A549 (cell line): ENCODE measurements around the gene TSHB. TPM values are rescaled to one million over a fixed set of nuclear protein-coding genes. Genes with fewer than 3 reads are reported as not detected.

Experiments
- ATAC-seq, 2 experiments: fragments of 200-7000 bp in 1 of 2; fragments of >200 bp in 1 of 2; cut with Nextera tagmentation in 1 of 2; cut with Tn5 transposase in 1 of 2; 3 replicates each; pipeline versions ENCODE4 v1.8.0 to v1.9.1; 2018 to 2020; ENCODE audit warnings: mild to moderate bottlenecking in 1 of 2, moderate library complexity in 1 of 2
- CTCF ChIA-PET: fragments of 300-600 bp; sonication (Branson Sonifier 250); formaldehyde crosslinking; extraction: SDS; loops from one replicate; lab custom pipeline; 2021; ENCODE audit warnings: antibody characterized with exemption, inconsistent platforms; lab: Yijun Ruan, JAX
- POLR2A ChIA-PET: fragments of 350-600 bp; formaldehyde crosslinking; extraction: SDS; loops from one replicate; lab custom pipeline; 2021; ENCODE audit warnings: antibody characterized with exemption, inconsistent platforms; lab: Yijun Ruan, JAX
- DNase-seq, 2 experiments: peaks; one replicate each; pipeline versions ENCODE4 v3.0.0 to v3.0.0-alpha.2; 2011 to 2016; ENCODE audit warnings: low read depth in 1 of 2, low spot score in 1 of 2
- FAIRE-seq: peaks from 2 replicates; lab custom pipeline; 2011; peaks lifted over from hg19 to GRCh38; lab: Jason Lieb, UNC
- H3K27ac ChIP-seq, 2 experiments: fragments of >200 bp; sonication (Bioruptor Twin); formaldehyde crosslinking; 3 replicates each; pipeline ENCODE4 v1.5.1; 2016 to 2017
- H3K4me1 ChIP-seq: fragments of >200 bp; sonication (Bioruptor Twin); formaldehyde crosslinking; 3 replicates; pipeline ENCODE4 v1.6.1; 2016
- H3K4me2 ChIP-seq: fragments of >200 bp; sonication (Bioruptor Twin); formaldehyde crosslinking; 3 replicates; pipeline ENCODE4 v1.6.1; 2016
- H3K4me3 ChIP-seq: fragments of >200 bp; sonication (Bioruptor Twin); formaldehyde crosslinking; 3 replicates; pipeline ENCODE4 v1.5.1; 2016
- H3K9me3 ChIP-seq: fragments of >200 bp; sonication (Bioruptor Twin); formaldehyde crosslinking; 3 replicates; pipeline ENCODE4 v1.6.1; 2016
- BHLHE40 ChIP-seq: IDR thresholded peaks from 2 replicates; pipeline ENCODE4 v1.6.1; 2012; ENCODE audit warnings: low read depth, low read length, inconsistent platforms
- CBX2 ChIP-seq: fragments of 200-600 bp; sonication (generic); IDR thresholded peaks from 2 replicates; pipeline ENCODE4 v1.6.1; 2016; ENCODE audit warnings: low read depth, mild to moderate bottlenecking, borderline replicate concordance
- CBX8 ChIP-seq: fragments of 200-600 bp; sonication (generic); IDR thresholded peaks from 2 replicates; pipeline ENCODE4 v1.6.1; 2016
- CHD4 ChIP-seq: fragments of 200-600 bp; sonication (generic); IDR thresholded peaks from 2 replicates; pipeline ENCODE4 v1.6.1; 2016; ENCODE audit warnings: antibody characterized with exemption, mild to moderate bottlenecking, borderline replicate concordance
- EHF ChIP-seq: fragments of 250-450 bp; sonication (Bioruptor Pico); IDR thresholded peaks from 2 replicates; pipeline ENCODE4 v1.5.0; 2020; ENCODE audit warnings: mild to moderate bottlenecking
- EHMT2 ChIP-seq: fragments of 200-600 bp; sonication (generic); IDR thresholded peaks from 2 replicates; pipeline ENCODE4 v1.6.1; 2016; ENCODE audit warnings: antibody characterized with exemption, low read depth, mild to moderate bottlenecking, moderate library complexity
- EP300 ChIP-seq, 2 experiments: fragments of >200 bp; sonication (Bioruptor Twin); formaldehyde crosslinking; IDR thresholded peaks; 2 replicates in 1 of 2; 3 replicates in 1 of 2; pipeline ENCODE4 v1.6.1; 2016 to 2017
- ESRRA ChIP-seq: fragments of 150-350 bp; IDR thresholded peaks from 2 replicates; pipeline ENCODE4 v1.6.1; 2014; ENCODE audit warnings: mild to moderate bottlenecking, low read length, borderline replicate concordance
- FOSL2 ChIP-seq, 2 experiments: fragments of 450-650 bp in 1 of 2; fragments of >200 bp in 1 of 2; sonication (Bioruptor Twin) in 1 of 2; formaldehyde crosslinking; IDR thresholded peaks; 2 replicates each; pipeline versions ENCODE4 v1.5.0 to v1.6.1; 2016 to 2020; ENCODE audit warnings: mild to moderate bottlenecking in 1 of 2, moderate library complexity in 1 of 2
- HOXB13 ChIP-seq: fragments of 250-450 bp; sonication (Bioruptor Pico); IDR thresholded peaks from 2 replicates; pipeline ENCODE4 v1.5.0; 2020; ENCODE audit warnings: low read depth, mild to moderate bottlenecking, moderate library complexity
- HOXB5 ChIP-seq: fragments of 250-450 bp; sonication (Bioruptor Pico); IDR thresholded peaks from 2 replicates; pipeline ENCODE4 v1.5.0; 2020; ENCODE audit warnings: mild to moderate bottlenecking, moderate library complexity
- JUN ChIP-seq, 2 experiments: fragments of >200 bp; sonication (Bioruptor Twin); formaldehyde crosslinking; IDR thresholded peaks; 2 replicates in 1 of 2; 3 replicates in 1 of 2; pipeline ENCODE4 v1.6.1; 2016 to 2017
- JUNB ChIP-seq: fragments of >200 bp; sonication (Bioruptor Twin); formaldehyde crosslinking; IDR thresholded peaks from 2 replicates; pipeline ENCODE4 v1.6.1; 2016
- MAFK ChIP-seq: fragments of 450-650 bp; IDR thresholded peaks from 2 replicates; pipeline ENCODE4 v1.6.1; 2014; ENCODE audit not compliant: partially characterized antibody
- NPAS2 ChIP-seq: fragments of 250-450 bp; sonication (Bioruptor Pico); IDR thresholded peaks from 2 replicates; pipeline ENCODE4 v1.8.0; 2022; ENCODE audit warnings: mild to moderate bottlenecking, moderate library complexity, borderline replicate concordance
- NR3C1 ChIP-seq: fragments of >200 bp; sonication (Bioruptor Twin); formaldehyde crosslinking; IDR thresholded peaks from 3 replicates; pipeline ENCODE4 v1.6.1; 2017
- POLR2A ChIP-seq: IDR thresholded peaks from 2 replicates; pipeline ENCODE4 v1.6.1; 2012; ENCODE audit warnings: mild to moderate bottlenecking, low read length
- POLR2AphosphoS2 ChIP-seq: conservative IDR thresholded peaks from 2 replicates; pipeline ENCODE4 v1.6.1; 2012; ENCODE audit warnings: low read length, improper control_type of control experiment, inconsistent platforms
- RAD21 ChIP-seq, 2 experiments: fragments of >200 bp in 1 of 2; sonication (Bioruptor Twin) in 1 of 2; formaldehyde crosslinking in 1 of 2; IDR thresholded peaks in 1 of 2; conservative IDR thresholded peaks in 1 of 2; 2 replicates in 1 of 2; 3 replicates in 1 of 2; pipeline ENCODE4 v1.6.1; 2012 to 2018; ENCODE audit warnings: inconsistent platforms in 1 of 2
- RCOR1 ChIP-seq: fragments of 150-350 bp; IDR thresholded peaks from 2 replicates; pipeline ENCODE4 v1.6.1; 2014; ENCODE audit warnings: antibody characterized with exemption, low read length, low read depth
- RFX5 ChIP-seq: fragments of 450-650 bp; IDR thresholded peaks from 2 replicates; pipeline ENCODE4 v1.7.1; 2014; ENCODE audit warnings: antibody characterized with exemption, mild to moderate bottlenecking, moderate library complexity
- SMC3 ChIP-seq: fragments of >200 bp; sonication (Bioruptor Twin); formaldehyde crosslinking; IDR thresholded peaks from 3 replicates; pipeline ENCODE4 v1.6.1; 2018; ENCODE audit warnings: inconsistent platforms
- SREBF2 ChIP-seq: fragments of 450-650 bp; IDR thresholded peaks from 2 replicates; pipeline ENCODE4 v1.6.1; 2014; ENCODE audit warnings: mild to moderate bottlenecking, moderate library complexity
- ZC3H11A ChIP-seq: fragments of 450-650 bp; IDR thresholded peaks from 2 replicates; pipeline ENCODE4 v1.6.1; 2014; ENCODE audit warnings: antibody characterized with exemption, mild to moderate bottlenecking
- WGBS: methylation state at CpG from one replicate; pipeline ENCODE4 v1.1.6; 2017; ENCODE audit errors: missing lambda C conversion rate; 5-methylcytosine and 5-hydroxymethylcytosine counted together
- polyA plus RNA-seq, 4 experiments: library from polyadenylated mRNA; depleted of rRNA in 3 of 4; stranded (reverse); fragments of >200 nt; fragmentation: RNase III in 1 of 4; extraction: RNeasy Plus Mini Kit Qiagen cat#74134 plus additional on column Dnase treatment in 1 of 4; gene quantifications; 2 replicates in 3 of 4; 3 replicates in 1 of 4; pipeline ENCODE4 v1.2.3, GENCODE V29; 2011 to 2017
- TF ChIP-seq, protein P1 (sequence below): IDR thresholded peaks from 2 replicates; pipeline ENCODE4 v1.6.1; 2012
- TF ChIP-seq, protein P2 (sequence below): fragments of >200 bp; sonication (Bioruptor Twin); formaldehyde crosslinking; IDR thresholded peaks from 2 replicates; pipeline ENCODE4 v1.6.1; 2016
- TF ChIP-seq, protein P3 (sequence below): fragments of 450-650 bp; IDR thresholded peaks from 2 replicates; pipeline ENCODE4 v1.6.1; 2014; ENCODE audit warnings: antibody characterized with exemption
- TF ChIP-seq, protein P4 (sequence below): IDR thresholded peaks from 2 replicates; pipeline ENCODE4 v1.6.1; 2012
- TF ChIP-seq, protein P5 (sequence below): fragments of >200 bp; sonication (Bioruptor Twin); formaldehyde crosslinking; IDR thresholded peaks from 3 replicates; pipeline ENCODE4 v1.5.1; 2016

TSHB gene
- polyA plus RNA-seq, 2 of the 4 experiments (the other 2 are of a cell fraction), result not detected

DNA sequence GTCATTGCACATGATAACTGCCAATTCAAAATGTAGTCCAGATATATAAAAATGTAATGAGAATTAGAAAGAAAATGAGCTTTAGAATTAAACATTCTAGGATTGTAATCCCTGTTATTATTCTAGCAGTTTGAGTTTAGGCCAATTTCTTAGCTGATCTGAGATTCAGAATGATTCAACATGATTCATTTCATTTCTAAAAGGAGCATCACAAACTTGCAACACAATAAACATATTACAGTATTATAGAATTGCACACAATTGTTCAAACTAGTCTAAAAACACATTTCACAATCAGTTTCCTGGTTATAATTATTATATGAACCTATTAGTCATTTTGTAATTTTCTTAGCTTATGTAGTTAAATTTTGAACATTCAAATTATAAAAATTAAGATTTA is 43.3 kb upstream of the TSHB start:
- H3K4me1 ChIP-seq, result no peaks in the 10 kb centered on the region
- ATAC-seq (no peak), FAIRE-seq (no peak), DNase-seq (no peak)
- ChIA-PET POLR2A (no interaction called here), CTCF (no interaction called here)
- no peak overlapping the region for H3K27ac ChIP-seq
- H3K9me3 ChIP-seq, result peaks cover 16% of the 10 kb centered on the region; the same call in 1 of the 3 replicates
- H3K4me2 ChIP-seq, result no peak overlapping the region
- TF ChIP-seq EP300 (IDR thresholded peaks at IDR 0.05), result no peak
- no peak for TF ChIP-seq FOSL2 (IDR thresholded peaks at IDR 0.05)
- TF ChIP-seq FOSL2 (CRISPR knock-in tag; IDR thresholded peaks at IDR 0.05), result no peak
- TF ChIP-seq, protein P1, sequence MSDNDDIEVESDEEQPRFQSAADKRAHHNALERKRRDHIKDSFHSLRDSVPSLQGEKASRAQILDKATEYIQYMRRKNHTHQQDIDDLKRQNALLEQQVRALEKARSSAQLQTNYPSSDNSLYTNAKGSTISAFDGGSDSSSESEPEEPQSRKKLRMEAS, result no peak
- no peak for TF ChIP-seq EHF (CRISPR knock-in tag)
- no peak for TF ChIP-seq NPAS2 (CRISPR knock-in tag)
- TF ChIP-seq POLR2AphosphoS2, result no peak
- TF ChIP-seq EHMT2, result no peak
- no peak for TF ChIP-seq MAFK
- no peak for TF ChIP-seq BHLHE40
- TF ChIP-seq POLR2A, result no peak
- no peak for TF ChIP-seq RCOR1
- TF ChIP-seq ESRRA, result no peak
- TF ChIP-seq RFX5, result no peak
- no peak for TF ChIP-seq JUN (IDR thresholded peaks at IDR 0.05)
- TF ChIP-seq CBX8, result no peak
- no peak for TF ChIP-seq CBX2
- TF ChIP-seq SMC3, result no peak
- H3K4me3 ChIP-seq, result no peak overlapping the region

DNA sequence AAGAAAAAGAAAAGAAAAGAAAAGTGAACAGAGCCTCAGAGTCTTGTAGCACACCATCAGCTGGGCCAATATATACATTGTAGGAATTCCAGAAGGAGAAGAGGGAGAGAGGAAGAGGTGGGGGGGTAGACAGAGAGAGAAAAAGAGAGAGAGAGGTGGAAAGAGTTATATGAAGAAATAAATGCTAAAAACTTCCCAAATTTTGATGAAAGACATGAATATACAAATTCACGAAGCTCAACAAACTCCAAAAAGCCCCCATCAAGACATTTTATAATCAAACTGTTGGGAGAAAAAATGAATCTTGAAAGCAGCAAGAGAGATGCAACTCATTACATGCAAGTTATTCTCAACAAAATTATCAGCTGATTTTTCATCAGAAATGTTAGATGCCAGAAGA is 41.5 kb upstream of the TSHB start:
- ATAC-seq, result no peak
- ChIA-PET CTCF (interaction anchor here (1.1 kb wide), 1 partner anchor 11 kb away, joined by 3 read pairs; no protein-coding TSS in a partner anchor), POLR2A (no interaction called here)
- H3K9me3 ChIP-seq, result peaks cover 16% of the 10 kb centered on the region; the same call in 1 of the 3 replicates
- H3K4me1 ChIP-seq, result no peaks in the 10 kb centered on the region
- 3% methylated on average over 1 of the region's 1 CpG for WGBS
- DNase-seq, result no peak
- H3K4me2 ChIP-seq, result no peak overlapping the region
- H3K27ac ChIP-seq, result no peak overlapping the region
- TF ChIP-seq FOSL2 (IDR thresholded peaks at IDR 0.05) (no peak), FOSL2 (CRISPR knock-in tag; IDR thresholded peaks at IDR 0.05) (no peak), CBX2 (no peak), HOXB13 (CRISPR knock-in tag) (no peak), NR3C1 (no peak), JUNB (no peak), RAD21 (conservative IDR thresholded peaks at IDR 0.05 in 1 of 2, IDR thresholded peaks at IDR 0.05 in 1 of 2) (no peak), CHD4 (no peak), HOXB5 (CRISPR knock-in tag) (no peak), SREBF2 (no peak), EHF (CRISPR knock-in tag) (no peak), SMC3 (no peak), ZC3H11A (no peak), CBX8 (no peak)
- TF ChIP-seq, protein P2, sequence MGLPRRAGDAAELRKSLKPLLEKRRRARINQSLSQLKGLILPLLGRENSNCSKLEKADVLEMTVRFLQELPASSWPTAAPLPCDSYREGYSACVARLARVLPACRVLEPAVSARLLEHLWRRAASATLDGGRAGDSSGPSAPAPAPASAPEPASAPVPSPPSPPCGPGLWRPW, result no peak
- TF ChIP-seq, protein P3, sequence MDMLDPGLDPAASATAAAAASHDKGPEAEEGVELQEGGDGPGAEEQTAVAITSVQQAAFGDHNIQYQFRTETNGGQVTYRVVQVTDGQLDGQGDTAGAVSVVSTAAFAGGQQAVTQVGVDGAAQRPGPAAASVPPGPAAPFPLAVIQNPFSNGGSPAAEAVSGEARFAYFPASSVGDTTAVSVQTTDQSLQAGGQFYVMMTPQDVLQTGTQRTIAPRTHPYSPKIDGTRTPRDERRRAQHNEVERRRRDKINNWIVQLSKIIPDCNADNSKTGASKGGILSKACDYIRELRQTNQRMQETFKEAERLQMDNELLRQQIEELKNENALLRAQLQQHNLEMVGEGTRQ, result no peak
- TF ChIP-seq, protein P4, sequence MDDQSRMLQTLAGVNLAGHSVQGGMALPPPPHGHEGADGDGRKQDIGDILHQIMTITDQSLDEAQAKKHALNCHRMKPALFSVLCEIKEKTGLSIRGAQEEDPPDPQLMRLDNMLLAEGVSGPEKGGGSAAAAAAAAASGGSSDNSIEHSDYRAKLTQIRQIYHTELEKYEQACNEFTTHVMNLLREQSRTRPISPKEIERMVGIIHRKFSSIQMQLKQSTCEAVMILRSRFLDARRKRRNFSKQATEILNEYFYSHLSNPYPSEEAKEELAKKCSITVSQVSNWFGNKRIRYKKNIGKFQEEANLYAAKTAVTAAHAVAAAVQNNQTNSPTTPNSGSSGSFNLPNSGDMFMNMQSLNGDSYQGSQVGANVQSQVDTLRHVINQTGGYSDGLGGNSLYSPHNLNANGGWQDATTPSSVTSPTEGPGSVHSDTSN, result no peak
- TF ChIP-seq, protein P5, sequence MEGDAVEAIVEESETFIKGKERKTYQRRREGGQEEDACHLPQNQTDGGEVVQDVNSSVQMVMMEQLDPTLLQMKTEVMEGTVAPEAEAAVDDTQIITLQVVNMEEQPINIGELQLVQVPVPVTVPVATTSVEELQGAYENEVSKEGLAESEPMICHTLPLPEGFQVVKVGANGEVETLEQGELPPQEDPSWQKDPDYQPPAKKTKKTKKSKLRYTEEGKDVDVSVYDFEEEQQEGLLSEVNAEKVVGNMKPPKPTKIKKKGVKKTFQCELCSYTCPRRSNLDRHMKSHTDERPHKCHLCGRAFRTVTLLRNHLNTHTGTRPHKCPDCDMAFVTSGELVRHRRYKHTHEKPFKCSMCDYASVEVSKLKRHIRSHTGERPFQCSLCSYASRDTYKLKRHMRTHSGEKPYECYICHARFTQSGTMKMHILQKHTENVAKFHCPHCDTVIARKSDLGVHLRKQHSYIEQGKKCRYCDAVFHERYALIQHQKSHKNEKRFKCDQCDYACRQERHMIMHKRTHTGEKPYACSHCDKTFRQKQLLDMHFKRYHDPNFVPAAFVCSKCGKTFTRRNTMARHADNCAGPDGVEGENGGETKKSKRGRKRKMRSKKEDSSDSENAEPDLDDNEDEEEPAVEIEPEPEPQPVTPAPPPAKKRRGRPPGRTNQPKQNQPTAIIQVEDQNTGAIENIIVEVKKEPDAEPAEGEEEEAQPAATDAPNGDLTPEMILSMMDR, result no peak
- no peak overlapping the region for H3K4me3 ChIP-seq
- FAIRE-seq, result no peak
